Activated CD8-positive, alpha-beta memory T cell treated with anti-CD3 and anti-CD28 coated beads for 36 hours (primary cell): ENCODE data around the gene RAPGEF1. TPM values are rescaled to one million over a fixed set of nuclear protein-coding genes. Genes with fewer than 3 reads are reported as not detected.

Source experiments
- CTCF ChIA-PET: fragments of 350-600 bp; sonication (Branson Sonifier 250); formaldehyde crosslinking; loops from one replicate; lab custom pipeline; 2021; ENCODE audit warnings: antibody characterized with exemption; lab: Charles Lee
- POLR2A ChIA-PET: fragments of 350-600 bp; sonication (Branson Sonifier 250); formaldehyde crosslinking; loops from one replicate; lab custom pipeline; 2021; ENCODE audit warnings: antibody characterized with exemption; lab: Charles Lee
- total RNA-seq, 2 experiments: library from RNA; stranded (reverse); gene quantifications; one replicate each; pipeline ENCODE4 v1.2.3, GENCODE V29; 2021

The RAPGEF1 gene
- total RNA-seq, 2 experiments from 2014 or later = 125 to 136 TPM

GRCh38 chr9:131623655-131624330 is 116.1 kb downstream of the RAPGEF1 start:
- ChIA-PET CTCF (interaction anchor here (1.2 to 3.3 kb wide), 3 partner anchors 32 to 123 kb away, joined by 3 to 10 read pairs (median 5); no protein-coding TSS in a partner anchor), POLR2A (interaction anchor here (0.5 kb wide), 1 partner anchor 502 kb away, joined by 3 read pairs; no protein-coding TSS in a partner anchor)

GRCh38 chr9:131622523-131622922 is 117.4 kb downstream of the RAPGEF1 start:
- ChIA-PET CTCF (interaction anchor here (1.5 to 3.3 kb wide), 2 partner anchors 31 to 118 kb away, joined by 5 to 10 read pairs; partner anchors contain the start of gene RAPGEF1), POLR2A (no interaction called here)

GRCh38 chr9:131621551-131622358 is 118.1 kb downstream of the RAPGEF1 start:
- CTCF ChIA-PET = interaction anchor here (1.5 to 3.3 kb wide), 2 partner anchors 30 to 119 kb away, joined by 5 to 10 read pairs; partner anchors contain the start of gene RAPGEF1
- POLR2A ChIA-PET = no interaction called here

- ChIA-PET POLR2A (no interaction called here), CTCF (interaction anchor here (1.0 kb wide), 1 partner anchor 29 kb away, joined by 3 read pairs; no protein-coding TSS in a partner anchor)
Observed at GRCh38 chr9:131620764-131621520, 118.9 kb downstream of the RAPGEF1 start.

- POLR2A ChIA-PET = no interaction called here
- CTCF ChIA-PET = interaction anchor here (1.0 kb wide), 2 partner anchors 28 to 121 kb away, joined by 3 to 5 read pairs; no protein-coding TSS in a partner anchor
Observed at GRCh38 chr9:131619680-131620079, 120.2 kb downstream of the RAPGEF1 start.

- ChIA-PET CTCF (no interaction called here), POLR2A (no interaction called here)
Observed at GRCh38 chr9:131618785-131619184, 121.1 kb downstream of the RAPGEF1 start.

- POLR2A ChIA-PET = no interaction called here
- CTCF ChIA-PET = interaction anchor here (1.2 kb wide), 1 partner anchor 9 kb away, joined by 3 read pairs; no protein-coding TSS in a partner anchor
Observed at GRCh38 chr9:131618071-131618479, 121.8 kb downstream of the RAPGEF1 start.

GRCh38 chr9:131617611-131618010 is 122.3 kb downstream of the RAPGEF1 start:
- ChIA-PET POLR2A (no interaction called here), CTCF (interaction anchor here (1.2 kb wide), 1 partner anchor 10 kb away, joined by 3 read pairs; no protein-coding TSS in a partner anchor)

- POLR2A ChIA-PET = no interaction called here
Observed at GRCh38 chr9:131616983-131617604, 122.8 kb downstream of the RAPGEF1 start.

GRCh38 chr9:131614340-131614915 is 125.4 kb downstream of the RAPGEF1 start:
- CTCF ChIA-PET = interaction anchor here (0.6 kb wide), 1 partner anchor 16 kb away, joined by 3 read pairs; no protein-coding TSS in a partner anchor
- POLR2A ChIA-PET = no interaction called here

More at GRCh38 chr9:131616983-131617604, 122.8 kb downstream of the RAPGEF1 start:
- CTCF ChIA-PET = interaction anchor here (1.2 kb wide), 1 partner anchor 10 kb away, joined by 3 read pairs; no protein-coding TSS in a partner anchor

GRCh38 chr9:131613921-131614320 is 126.0 kb downstream of the RAPGEF1 start:
- POLR2A ChIA-PET = interaction anchor here (0.6 kb wide), 1 partner anchor 40 kb away, joined by 3 read pairs; no protein-coding TSS in a partner anchor
- CTCF ChIA-PET = no interaction called here

- ChIA-PET POLR2A (no interaction called here), CTCF (no interaction called here)
Observed at GRCh38 chr9:131612851-131613250, 127.0 kb downstream of the RAPGEF1 start.

GRCh38 chr9:131611586-131612315 is 128.1 kb downstream of the RAPGEF1 start:
- POLR2A ChIA-PET = no interaction called here
- CTCF ChIA-PET = interaction anchor here (1.7 to 1.8 kb wide), 2 partner anchors 20 to 129 kb away, joined by 3 to 6 read pairs; no protein-coding TSS in a partner anchor

- ChIA-PET CTCF (interaction anchor here (0.6 to 1.8 kb wide), 4 partner anchors 17 to 1721 kb away, joined by 3 to 6 read pairs (median 3); no protein-coding TSS in a partner anchor), POLR2A (interaction anchor here (0.6 kb wide), 1 partner anchor 380 kb away, joined by 8 read pairs; no protein-coding TSS in a partner anchor)
Observed at GRCh38 chr9:131610231-131610761, 129.6 kb downstream of the RAPGEF1 start.

- ChIA-PET CTCF (interaction anchor here (0.9 kb wide), 1 partner anchor 18 kb away, joined by 5 read pairs; no protein-coding TSS in a partner anchor), POLR2A (no interaction called here)
Observed at GRCh38 chr9:131609099-131609830, 130.6 kb downstream of the RAPGEF1 start.

GRCh38 chr9:131608493-131609037 is 131.3 kb downstream of the RAPGEF1 start:
- ChIA-PET CTCF (no interaction called here), POLR2A (no interaction called here)
